ENCODE measurements around the gene CD82.

CD82 gene

GRCh38 chr11:44530413-44531115 is 34.9 kb upstream of the CD82 start:
- TF ChIP-seq SNAI2 (CRISPR knock-in tag; IDR thresholded peaks at IDR 0.05) (no peak), CSRNP3 (CRISPR knock-in tag; IDR thresholded peaks at IDR 0.05) (no peak), ZNF70 (CRISPR knock-in tag; IDR thresholded peaks at IDR 0.05) (no peak), CSDC2 (CRISPR knock-in tag; IDR thresholded peaks at IDR 0.05) (no peak), POU6F1 (CRISPR knock-in tag; IDR thresholded peaks at IDR 0.05; ENCODE audit: borderline replicate concordance, low read depth) (no peak), ZNF565 (CRISPR knock-in tag; conservative IDR thresholded peaks at IDR 0.05; ENCODE audit: low read depth) (no peak), PPARA (CRISPR knock-in tag; IDR thresholded peaks at IDR 0.05; ENCODE audit: borderline replicate concordance) (no peak), RARB (CRISPR knock-in tag; IDR thresholded peaks at IDR 0.05) (no peak), GLIS3 (CRISPR knock-in tag; IDR thresholded peaks at IDR 0.05) (no peak), TOX (CRISPR knock-in tag; IDR thresholded peaks at IDR 0.05; ENCODE audit: borderline replicate concordance) (no peak), ESRRG (CRISPR knock-in tag; IDR thresholded peaks at IDR 0.05) (no peak), ARNTL (CRISPR knock-in tag; IDR thresholded peaks at IDR 0.05; ENCODE audit: borderline replicate concordance, low read depth) (no peak), TCF4 (CRISPR knock-in tag; IDR thresholded peaks at IDR 0.05; ENCODE audit: borderline replicate concordance) (no peak), PATZ1 (CRISPR knock-in tag; IDR thresholded peaks at IDR 0.05; ENCODE audit: borderline replicate concordance) (no peak), OSR1 (CRISPR knock-in tag; IDR thresholded peaks at IDR 0.05) (no peak), ISL1 (CRISPR knock-in tag; IDR thresholded peaks at IDR 0.05) (no peak), ZNF8 (CRISPR knock-in tag; IDR thresholded peaks at IDR 0.05) (no peak), ZFP30 (CRISPR knock-in tag; IDR thresholded peaks at IDR 0.05) (no peak), ZFP3 (CRISPR knock-in tag; IDR thresholded peaks at IDR 0.05) (no peak), ZC3H10 (CRISPR knock-in tag; IDR thresholded peaks at IDR 0.05) (no peak)
- ATAC-seq, result peak; percentile 52; the same call in 2 of the 3 replicates

GRCh38 chr11:44531116-44531504 is 34.4 kb upstream of the CD82 start:
- no peak for TF ChIP-seq RARB (CRISPR knock-in tag; IDR thresholded peaks at IDR 0.05)
- TF ChIP-seq POU6F1 (CRISPR knock-in tag; IDR thresholded peaks at IDR 0.05; ENCODE audit: borderline replicate concordance, low read depth), result no peak
- TF ChIP-seq SNAI2 (CRISPR knock-in tag; IDR thresholded peaks at IDR 0.05), result no peak
- no peak for TF ChIP-seq ZNF70 (CRISPR knock-in tag; IDR thresholded peaks at IDR 0.05)
- TF ChIP-seq OSR1 (CRISPR knock-in tag; IDR thresholded peaks at IDR 0.05), result no peak
- no peak for TF ChIP-seq ESRRG (CRISPR knock-in tag; IDR thresholded peaks at IDR 0.05)
- TF ChIP-seq ZNF8 (CRISPR knock-in tag; IDR thresholded peaks at IDR 0.05), result no peak
- TF ChIP-seq CREB5 (CRISPR knock-in tag; IDR thresholded peaks at IDR 0.05; ENCODE audit: low read depth), result no peak
- no peak for TF ChIP-seq TSHZ2 (CRISPR knock-in tag; IDR thresholded peaks at IDR 0.05)
- no peak for TF ChIP-seq GLIS3 (CRISPR knock-in tag; IDR thresholded peaks at IDR 0.05)
- TF ChIP-seq ISL1 (CRISPR knock-in tag; IDR thresholded peaks at IDR 0.05), result no peak
- TF ChIP-seq ZFP30 (CRISPR knock-in tag; IDR thresholded peaks at IDR 0.05), result no peak
- TF ChIP-seq TOX (CRISPR knock-in tag; IDR thresholded peaks at IDR 0.05; ENCODE audit: borderline replicate concordance), result no peak
- TF ChIP-seq ZFP3 (CRISPR knock-in tag; IDR thresholded peaks at IDR 0.05), result no peak
- no peak for TF ChIP-seq CSRNP3 (CRISPR knock-in tag; IDR thresholded peaks at IDR 0.05)
- ATAC-seq, result no peak

Measured in SK-N-SH treated with all-trans-retinoic acid at 6 μM for 48 hours (cell line).